Smooth muscle cell (in vitro differentiated cells): Measurements from ENCODE around the gene CLEC16A. TPM values are rescaled to one million over a fixed set of nuclear protein-coding genes. Genes with fewer than 3 reads are reported as not detected.
A peak's percentile ranks its signal among the peaks of the same experiment; 100 is the strongest.

Experiments
- DNase-seq: peaks from one replicate; lab custom pipeline; 2025; ENCODE audit not compliant: unreplicated experiment; lab: John Stamatoyannopoulos, UW
- H2AFZ ChIP-seq: fragments of 200-600 bp; sonication (generic); 2 replicates; pipeline ENCODE4 v1.6.0; 2016; ENCODE audit warnings: antibody characterized with exemption, low read depth, mild to moderate bottlenecking
- H3F3A ChIP-seq: fragments of 200-600 bp; sonication (generic); 2 replicates; pipeline ENCODE4 v1.6.0; 2017; ENCODE audit warnings: antibody characterized with exemption, low read depth
- H3K27ac ChIP-seq: fragments of 200-600 bp; sonication (generic); 2 replicates; pipeline ENCODE4 v1.5.1; 2016; ENCODE audit warnings: low read depth, mild to moderate bottlenecking
- H3K27me3 ChIP-seq: fragments of 200-600 bp; sonication (generic); 2 replicates; pipeline ENCODE4 v1.6.1; 2016; ENCODE audit warnings: low read depth, mild to moderate bottlenecking
- H3K36me3 ChIP-seq: fragments of 200-600 bp; sonication (generic); 2 replicates; pipeline ENCODE4 v1.5.1; 2016; ENCODE audit warnings: low read depth
- H3K4me1 ChIP-seq: fragments of 200-600 bp; sonication (generic); 2 replicates; pipeline ENCODE4 v1.5.1; 2016; ENCODE audit warnings: low read depth
- H3K4me2 ChIP-seq: fragments of 200-600 bp; sonication (generic); 2 replicates; pipeline ENCODE4 v1.6.0; 2016; ENCODE audit warnings: mild to moderate bottlenecking
- H3K4me3 ChIP-seq: fragments of 200-600 bp; sonication (generic); 2 replicates; pipeline ENCODE4 v1.5.1; 2016; ENCODE audit warnings: mild to moderate bottlenecking
- H3K79me2 ChIP-seq: fragments of 200-600 bp; sonication (generic); 2 replicates; pipeline ENCODE4 v1.6.0; 2016; ENCODE audit warnings: low read depth, mild to moderate bottlenecking
- H3K9ac ChIP-seq: fragments of 200-600 bp; sonication (generic); 2 replicates; pipeline ENCODE4 v1.6.0; 2016; ENCODE audit warnings: low read depth
- H3K9me3 ChIP-seq: fragments of 200-600 bp; sonication (generic); replicated peaks from 2 replicates; pipeline ENCODE4 v1.5.1; 2016; ENCODE audit warnings: low read depth
- H4K20me1 ChIP-seq: fragments of 200-600 bp; sonication (generic); 2 replicates; pipeline ENCODE4 v1.6.0; 2016; ENCODE audit warnings: low read depth
- CTCF ChIP-seq: fragments of 200-600 bp; sonication (generic); IDR thresholded peaks from 2 replicates; pipeline ENCODE4 v1.5.1; 2017; ENCODE audit warnings: borderline replicate concordance, mild to moderate bottlenecking, antibody characterized with exemption; ENCODE audit not compliant: insufficient read depth, poor library complexity, severe bottlenecking
- WGBS: methylation state at CpG from one replicate; pipeline ENCODE4 v1.1.7; 2016; ENCODE audit warnings: low lambda C conversion rate; 5-methylcytosine and 5-hydroxymethylcytosine counted together
- polyA plus RNA-seq: library from polyadenylated mRNA; unstranded; fragments of >200 nt; fragmentation: Nextera tagmentation; extraction: Ambion mirVana; gene quantifications from 2 replicates; pipeline ENCODE4 v1.2.1, GENCODE V29; 2016
- total RNA-seq: library from RNA; depleted of rRNA; stranded (reverse); fragments of >200 nt; gene quantifications from 2 replicates; pipeline ENCODE4 v1.2.3, GENCODE V29; 2014

Gene CLEC16A
- total and polyA plus RNA-seq, 2 experiments from 2014 or later: 12.6 to 16.2 TPM

GRCh38 chr16:10931134-10931533 lies 13.2 kb upstream of the CLEC16A start:
- H3K27me3 ChIP-seq: no peaks in the 10 kb centered on the region
- H3K4me1 ChIP-seq: no peaks in the 10 kb centered on the region
- H3K79me2 ChIP-seq: peaks cover 27% of the 10 kb centered on the region
- H2AFZ ChIP-seq: no peak overlapping the region
- DNase-seq: no peak
- H4K20me1 ChIP-seq: peaks cover 73% of the 10 kb centered on the region
- H3K9ac ChIP-seq: no peak overlapping the region
- H3K27ac ChIP-seq: no peak overlapping the region
- no peak overlapping the region for H3K4me3 ChIP-seq
- no peaks in the 10 kb centered on the region for H3K36me3 ChIP-seq
- TF ChIP-seq CTCF: no peak
- no peak overlapping the region for H3K4me2 ChIP-seq
- no peaks in the 10 kb centered on the region for H3K9me3 ChIP-seq
- H3F3A ChIP-seq: no peaks in the 10 kb centered on the region
- WGBS: 94% methylated on average over 7 of the region's 7 CpGs

GRCh38 chr16:10931977-10932632 lies 12.3 kb upstream of the CLEC16A start:
- Histone ChIP-seq H3K9ac (no peak overlapping the region), H3K4me2 (no peak overlapping the region), H3K4me1 (no peaks in the 10 kb centered on the region), H3K27me3 (no peaks in the 10 kb centered on the region), H4K20me1 (peaks cover 83% of the 10 kb centered on the region), H3K9me3 (no peaks in the 10 kb centered on the region), H3K27ac (no peak overlapping the region), H3K36me3 (no peaks in the 10 kb centered on the region), H3F3A (no peaks in the 10 kb centered on the region), H3K4me3 (no peak overlapping the region), H2AFZ (no peak overlapping the region), H3K79me2 (peaks cover 28% of the 10 kb centered on the region)
- 97% methylated on average over 11 of the region's 11 CpGs for WGBS
- no peak for TF ChIP-seq CTCF
- no peak for DNase-seq

GRCh38 chr16:10932959-10933710 lies 11.2 kb upstream of the CLEC16A start:
- no peak overlapping the region for H3K4me3 ChIP-seq
- WGBS: 73% methylated on average over 11 of the region's 11 CpGs
- DNase-seq: no peak
- H3K27ac ChIP-seq: peak overlapping the region; percentile 43
- H3K9ac ChIP-seq: no peak overlapping the region
- H3K27me3 ChIP-seq: no peaks in the 10 kb centered on the region
- H3K4me2 ChIP-seq: no peak overlapping the region
- no peak for TF ChIP-seq CTCF
- H2AFZ ChIP-seq: no peak overlapping the region
- no peaks in the 10 kb centered on the region for H3K9me3 ChIP-seq
- H3K36me3 ChIP-seq: no peaks in the 10 kb centered on the region
- H3K4me1 ChIP-seq: no peaks in the 10 kb centered on the region
- H3F3A ChIP-seq: no peaks in the 10 kb centered on the region
- H3K79me2 ChIP-seq: peaks cover 38% of the 10 kb centered on the region
- peaks cover 93% of the 10 kb centered on the region for H4K20me1 ChIP-seq
